ENCODE results near the gene GPR33.

The GPR33 gene

GRCh38 chr14:31461545-31461944 lies 26.3 kb downstream of the GPR33 start:
- Histone ChIP-seq H3K36me3 (ENCODE audit: control insufficient read depth, insufficient read depth, low read length) (no peaks in the 10 kb centered on the region), H3K27ac (ENCODE audit: low read depth, low read length, severe bottlenecking) (no peak overlapping the region), H3K4me1 (ENCODE audit: control insufficient read depth, insufficient read depth, low read length, poor library complexity, severe bottlenecking) (peaks cover 11% of the 10 kb centered on the region), H3K4me3 (ENCODE audit: extremely low read depth, insufficient read depth, low read length, poor library complexity, severe bottlenecking) (no peak overlapping the region), H3K9me3 (ENCODE audit: control insufficient read depth, low read length) (no peaks in the 10 kb centered on the region)
- WGBS, 2 experiments (ENCODE audit: insufficient coverage in 2 of 2) = 96 to 98% methylated on average over 2 to 3 of the region's 3 CpGs

DNA sequence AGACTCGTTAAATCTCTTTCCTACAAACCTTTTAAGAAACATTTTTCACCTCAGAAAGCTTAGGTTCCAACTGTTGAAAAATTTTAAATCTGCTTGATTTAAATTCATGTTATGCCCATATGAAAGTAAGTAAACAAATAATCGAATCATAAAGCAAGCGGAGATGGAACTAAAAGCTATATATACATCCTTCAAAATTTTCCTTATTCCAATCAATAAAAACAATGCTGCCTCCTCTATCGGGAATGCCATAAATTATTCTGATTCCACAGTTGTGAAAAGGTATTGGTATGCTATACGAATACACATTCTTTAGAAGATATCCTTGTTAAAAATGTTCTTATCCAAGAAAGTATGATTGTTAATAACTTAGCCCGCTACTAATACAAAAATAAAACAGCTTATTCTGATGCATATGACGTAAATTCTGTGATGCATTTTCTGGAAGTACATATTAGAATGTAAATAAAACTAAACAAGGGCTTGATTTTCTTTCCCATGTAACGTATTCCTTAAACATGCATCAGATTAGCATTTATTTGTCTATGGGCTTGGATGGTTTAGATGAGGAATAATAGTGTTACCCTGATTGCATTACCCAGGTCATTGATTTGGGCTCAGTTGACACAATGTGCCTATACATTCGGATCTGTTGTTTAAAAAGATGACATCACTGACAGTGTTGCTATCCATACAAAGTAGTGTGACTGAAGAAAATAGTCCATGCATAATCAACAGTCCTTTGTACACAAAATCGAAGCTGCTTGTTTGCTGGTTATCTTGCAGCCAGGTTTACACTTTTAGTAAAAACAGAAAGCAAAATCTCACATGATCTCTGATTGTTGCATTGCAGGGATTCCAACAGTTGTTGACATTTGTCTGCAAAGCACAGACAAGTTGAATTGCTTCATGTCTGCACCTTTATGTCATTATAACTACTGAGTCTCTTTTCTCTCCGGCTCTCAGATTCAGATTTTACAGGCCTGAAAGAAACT lies 29.9 kb downstream of the GPR33 start:
- H3K9me3 ChIP-seq (ENCODE audit: control insufficient read depth, low read length) = no peaks in the 10 kb centered on the region
- H3K4me3 ChIP-seq (ENCODE audit: extremely low read depth, insufficient read depth, low read length, poor library complexity, severe bottlenecking) = peak overlapping the region; percentile 65
- peaks cover 2% of the 10 kb centered on the region for H3K36me3 ChIP-seq (ENCODE audit: control insufficient read depth, insufficient read depth, low read length)
- 66 to 69% methylated on average over 2 of the region's 11 CpGs for WGBS, 2 experiments (ENCODE audit: insufficient coverage in 2 of 2)
- H3K4me1 ChIP-seq (ENCODE audit: control insufficient read depth, insufficient read depth, low read length, poor library complexity, severe bottlenecking) = peaks cover 11% of the 10 kb centered on the region
- H3K27ac ChIP-seq (ENCODE audit: low read depth, low read length, severe bottlenecking) = no peak overlapping the region

- Histone ChIP-seq H3K4me3 (ENCODE audit: extremely low read depth, insufficient read depth, low read length, poor library complexity, severe bottlenecking) (peak within 1 kb of the TSS; percentile 65), H3K36me3 (ENCODE audit: control insufficient read depth, insufficient read depth, low read length) (peaks cover 9% of the 10 kb centered on the region), H3K4me1 (ENCODE audit: control insufficient read depth, insufficient read depth, low read length, poor library complexity, severe bottlenecking) (peaks cover 11% of the 10 kb centered on the region), H3K27ac (ENCODE audit: low read depth, low read length, severe bottlenecking) (peak within 1 kb of the TSS; percentile 89), H3K9me3 (ENCODE audit: control insufficient read depth, low read length) (no peaks in the 10 kb centered on the region)
- 1% methylated on average over 50 to 63 of the region's 70 CpGs for WGBS, 2 experiments (ENCODE audit: insufficient coverage in 2 of 2)
Observed at GRCh38 chr14:31456841-31457664, 30.8 kb downstream of the GPR33 start, which contains the start of gene DTD2. TSS of gene DTD2 (minus strand) at chr14:31457506. CDS start at chr14:31457393, 113 bp downstream.

DNA sequence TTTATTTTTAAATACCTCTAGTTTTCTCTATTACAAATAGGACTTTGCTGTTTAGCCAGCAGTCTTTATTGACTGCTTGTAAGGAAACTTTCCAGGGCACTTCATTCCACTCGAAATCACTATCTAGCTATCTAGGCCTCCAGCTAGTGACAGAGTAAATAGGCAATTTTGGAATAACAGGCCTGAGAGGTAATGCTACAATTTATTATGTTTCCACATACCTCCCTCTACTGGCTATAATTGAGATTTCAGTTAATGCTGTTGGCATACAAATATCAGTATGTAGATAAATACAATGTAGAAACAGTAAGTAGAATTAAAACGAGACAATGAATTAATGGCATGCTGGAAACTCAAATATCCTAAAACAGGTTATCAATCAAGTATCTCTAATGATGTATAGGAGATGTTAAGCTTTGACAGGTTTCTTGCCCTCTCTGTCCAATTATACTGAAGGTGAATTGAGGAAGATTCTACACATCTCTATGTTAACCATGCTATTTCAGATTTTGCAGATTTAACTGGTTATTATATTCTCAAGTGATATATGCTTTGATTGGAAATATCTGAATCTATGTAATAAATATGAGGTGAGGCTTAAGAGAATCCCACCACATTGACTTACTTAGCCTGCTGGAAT lies 37.7 kb downstream of the GPR33 start:
- Histone ChIP-seq H3K4me1 (ENCODE audit: control insufficient read depth, insufficient read depth, low read length, poor library complexity, severe bottlenecking) (no peaks in the 10 kb centered on the region), H3K27ac (ENCODE audit: low read depth, low read length, severe bottlenecking) (no peak overlapping the region), H3K4me3 (ENCODE audit: extremely low read depth, insufficient read depth, low read length, poor library complexity, severe bottlenecking) (no peak overlapping the region), H3K36me3 (ENCODE audit: control insufficient read depth, insufficient read depth, low read length) (peaks cover 30% of the 10 kb centered on the region), H3K9me3 (ENCODE audit: control insufficient read depth, low read length) (no peaks in the 10 kb centered on the region)
- WGBS, 2 experiments (ENCODE audit: insufficient coverage in 2 of 2) = no CpG with 5 or more reads among the region's 2 CpGs

DNA sequence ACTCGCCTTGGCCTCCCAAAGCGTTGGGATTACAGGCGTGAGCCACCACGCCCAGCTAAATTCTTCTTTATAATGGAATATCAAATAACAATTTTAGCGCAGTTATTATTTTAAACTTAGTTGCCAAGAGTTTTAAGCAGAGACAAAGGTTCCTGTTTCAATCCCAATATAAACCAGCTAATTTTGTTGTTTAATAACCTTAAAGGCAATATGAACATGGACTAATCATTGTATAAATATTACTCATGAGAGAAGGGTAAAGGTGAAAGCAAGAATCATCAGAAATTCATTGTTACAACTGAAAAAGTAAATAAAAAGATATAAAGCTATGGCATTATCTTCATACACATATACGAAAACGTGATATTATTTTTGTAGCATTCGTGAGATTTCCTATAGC lies 38.7 kb downstream of the GPR33 start:
- no peak overlapping the region for H3K27ac ChIP-seq (ENCODE audit: low read depth, low read length, severe bottlenecking)
- no CpG with 5 or more reads among the region's 8 CpGs for WGBS, 2 experiments (ENCODE audit: insufficient coverage in 2 of 2)
- no peak overlapping the region for H3K4me3 ChIP-seq (ENCODE audit: extremely low read depth, insufficient read depth, low read length, poor library complexity, severe bottlenecking)
- H3K36me3 ChIP-seq (ENCODE audit: control insufficient read depth, insufficient read depth, low read length) = peaks cover 30% of the 10 kb centered on the region
- no peaks in the 10 kb centered on the region for H3K9me3 ChIP-seq (ENCODE audit: control insufficient read depth, low read length)
- no peaks in the 10 kb centered on the region for H3K4me1 ChIP-seq (ENCODE audit: control insufficient read depth, insufficient read depth, low read length, poor library complexity, severe bottlenecking)

GRCh38 chr14:31445703-31446102 lies 42.1 kb downstream of the GPR33 start:
- 100% methylated on average over 1 of the region's 1 CpG for WGBS, 2 experiments (ENCODE audit: insufficient coverage in 2 of 2)
- H3K27ac ChIP-seq (ENCODE audit: low read depth, low read length, severe bottlenecking) = no peak overlapping the region
- no peaks in the 10 kb centered on the region for H3K4me1 ChIP-seq (ENCODE audit: control insufficient read depth, insufficient read depth, low read length, poor library complexity, severe bottlenecking)
- no peaks in the 10 kb centered on the region for H3K9me3 ChIP-seq (ENCODE audit: control insufficient read depth, low read length)
- H3K36me3 ChIP-seq (ENCODE audit: control insufficient read depth, insufficient read depth, low read length) = peaks cover 9% of the 10 kb centered on the region
- no peak overlapping the region for H3K4me3 ChIP-seq (ENCODE audit: extremely low read depth, insufficient read depth, low read length, poor library complexity, severe bottlenecking)

- WGBS, 2 experiments (ENCODE audit: insufficient coverage in 2 of 2) = 91 to 94% methylated on average over 3 to 4 of the region's 6 CpGs
- H3K4me3 ChIP-seq (ENCODE audit: extremely low read depth, insufficient read depth, low read length, poor library complexity, severe bottlenecking) = no peak overlapping the region
- no peaks in the 10 kb centered on the region for H3K36me3 ChIP-seq (ENCODE audit: control insufficient read depth, insufficient read depth, low read length)
- no peak overlapping the region for H3K27ac ChIP-seq (ENCODE audit: low read depth, low read length, severe bottlenecking)
- no peaks in the 10 kb centered on the region for H3K4me1 ChIP-seq (ENCODE audit: control insufficient read depth, insufficient read depth, low read length, poor library complexity, severe bottlenecking)
- H3K9me3 ChIP-seq (ENCODE audit: control insufficient read depth, low read length) = peaks cover 5% of the 10 kb centered on the region
Observed at GRCh38 chr14:31442284-31442683, 45.6 kb downstream of the GPR33 start.

GRCh38 chr14:31441273-31442111 lies 46.3 kb downstream of the GPR33 start:
- Histone ChIP-seq H3K4me1 (ENCODE audit: control insufficient read depth, insufficient read depth, low read length, poor library complexity, severe bottlenecking) (no peaks in the 10 kb centered on the region), H3K4me3 (ENCODE audit: extremely low read depth, insufficient read depth, low read length, poor library complexity, severe bottlenecking) (no peak overlapping the region), H3K27ac (ENCODE audit: low read depth, low read length, severe bottlenecking) (no peak overlapping the region), H3K36me3 (ENCODE audit: control insufficient read depth, insufficient read depth, low read length) (no peaks in the 10 kb centered on the region), H3K9me3 (ENCODE audit: control insufficient read depth, low read length) (peaks cover 5% of the 10 kb centered on the region)
- 74 to 86% methylated on average over 6 to 7 of the region's 7 CpGs for WGBS, 2 experiments (ENCODE audit: insufficient coverage in 2 of 2)

DNA sequence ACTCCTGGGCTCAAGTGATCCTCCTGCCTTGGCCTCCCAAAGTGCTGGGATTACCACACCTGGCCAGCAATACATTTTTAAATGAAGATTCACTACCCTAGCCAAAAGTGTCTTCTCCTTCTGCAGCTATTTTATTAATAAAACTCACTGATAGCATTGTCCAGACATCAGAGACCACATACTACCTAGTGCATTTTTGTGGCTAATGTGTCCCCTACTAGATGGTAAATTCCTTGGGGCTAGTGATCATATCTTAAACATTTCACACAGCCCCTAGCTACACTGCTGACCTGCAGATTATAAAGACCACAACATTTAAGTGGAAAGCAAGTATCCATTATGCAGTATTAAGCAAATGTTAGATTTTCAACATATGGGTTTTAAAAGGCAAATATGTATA lies 47.6 kb downstream of the GPR33 start:
- H3K27ac ChIP-seq (ENCODE audit: low read depth, low read length, severe bottlenecking) = no peak overlapping the region

DNA sequence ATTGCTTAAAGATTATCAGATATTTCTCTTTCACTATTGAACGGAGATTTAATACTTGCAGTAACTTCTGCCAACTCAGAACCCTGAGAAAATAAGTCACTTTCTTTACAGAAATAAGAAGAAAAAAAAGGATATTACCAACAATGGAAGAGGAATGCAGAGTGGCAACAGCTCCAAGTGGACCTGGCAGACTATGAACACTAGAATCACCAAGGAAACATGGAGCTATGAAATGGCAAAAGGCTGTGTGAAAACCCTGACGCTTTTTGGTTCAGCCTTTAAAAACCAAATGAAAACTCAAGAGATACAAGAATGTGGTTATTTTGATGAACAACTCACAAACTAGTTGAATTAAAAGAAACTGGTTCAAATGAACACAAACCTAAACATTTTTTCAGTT lies 48.3 kb downstream of the GPR33 start:
- H3K27ac ChIP-seq (ENCODE audit: low read depth, low read length, severe bottlenecking) = no peak overlapping the region
- no peak overlapping the region for H3K4me3 ChIP-seq (ENCODE audit: extremely low read depth, insufficient read depth, low read length, poor library complexity, severe bottlenecking)
- no peaks in the 10 kb centered on the region for H3K4me1 ChIP-seq (ENCODE audit: control insufficient read depth, insufficient read depth, low read length, poor library complexity, severe bottlenecking)
- no peaks in the 10 kb centered on the region for H3K36me3 ChIP-seq (ENCODE audit: control insufficient read depth, insufficient read depth, low read length)
- H3K9me3 ChIP-seq (ENCODE audit: control insufficient read depth, low read length) = peaks cover 5% of the 10 kb centered on the region
- WGBS, 2 experiments (ENCODE audit: insufficient coverage in 2 of 2) = no CpG with 5 or more reads among the region's 2 CpGs

More for the DNA sequence above, 47.6 kb downstream of the GPR33 start:
- Histone ChIP-seq H3K36me3 (ENCODE audit: control insufficient read depth, insufficient read depth, low read length) (no peaks in the 10 kb centered on the region), H3K4me1 (ENCODE audit: control insufficient read depth, insufficient read depth, low read length, poor library complexity, severe bottlenecking) (no peaks in the 10 kb centered on the region), H3K4me3 (ENCODE audit: extremely low read depth, insufficient read depth, low read length, poor library complexity, severe bottlenecking) (no peak overlapping the region), H3K9me3 (ENCODE audit: control insufficient read depth, low read length) (peaks cover 5% of the 10 kb centered on the region)
